ENCODE data around the gene ZSCAN22.

The ZSCAN22 gene

GRCh38 chr19:58304255-58304654 is 22.5 kb upstream of the ZSCAN22 start:
- Histone ChIP-seq H3K36me3 (replicated peaks) (peaks cover 35% of the 10 kb centered on the region), H3K27ac (no peak overlapping the region), H3K27me3 (replicated peaks) (no peaks in the 10 kb centered on the region), H3K4me3 (ENCODE audit: low read depth, low read length) (no peak overlapping the region)
- TF ChIP-seq CTCF (IDR thresholded peaks at IDR 0.05; ENCODE audit: low read depth, low read length, missing control alignments) = no peak
- in situ Hi-C loops (cut with HindIII; ENCODE audit: low pct_ligation_motif_present, low sequenced_read_pairs) = no loop called here
- DNase-seq = no peak

- no peak for DNase-seq
- Histone ChIP-seq H3K27me3 (replicated peaks) (no peaks in the 10 kb centered on the region), H3K27ac (peak overlapping the region; percentile 93), H3K4me3 (ENCODE audit: low read depth, low read length) (peak overlapping the region; percentile 98), H3K36me3 (replicated peaks) (peaks cover 35% of the 10 kb centered on the region)
- TF ChIP-seq CTCF (IDR thresholded peaks at IDR 0.05; ENCODE audit: low read depth, low read length, missing control alignments) = no peak
- in situ Hi-C loops (cut with HindIII; ENCODE audit: low pct_ligation_motif_present, low sequenced_read_pairs) = no loop called here
These were observed 22.1 kb upstream of the ZSCAN22 start for GRCh38 chr19:58304748-58305064.

- in situ Hi-C loops (cut with HindIII; ENCODE audit: low pct_ligation_motif_present, low sequenced_read_pairs) = no loop called here
- peak within 1 kb of the TSS; percentile 93 for H3K27ac ChIP-seq
- DNase-seq = peak; percentile 96
- peaks cover 35% of the 10 kb centered on the region for H3K36me3 ChIP-seq (replicated peaks)
- peak within 1 kb of the TSS; percentile 98 for H3K4me3 ChIP-seq (ENCODE audit: low read depth, low read length)
- H3K27me3 ChIP-seq (replicated peaks) = no peaks in the 10 kb centered on the region
- TF ChIP-seq CTCF (IDR thresholded peaks at IDR 0.05; ENCODE audit: low read depth, low read length, missing control alignments) = no peak
These were observed 21.5 kb upstream of the ZSCAN22 start, which contains the start of gene ERVK3-1 for GRCh38 chr19:58305065-58305931. Gene ERVK3-1, plus strand, starts transcription at chr19:58305377. Its CDS starts 6,792 bp downstream, at chr19:58312169.

GRCh38 chr19:58305932-58306323 is 20.9 kb upstream of the ZSCAN22 start:
- in situ Hi-C loops (cut with HindIII; ENCODE audit: low pct_ligation_motif_present, low sequenced_read_pairs) = no loop called here
- peak overlapping the region; percentile 93 for H3K27ac ChIP-seq
- no peaks in the 10 kb centered on the region for H3K27me3 ChIP-seq (replicated peaks)
- no peak for TF ChIP-seq CTCF (IDR thresholded peaks at IDR 0.05; ENCODE audit: low read depth, low read length, missing control alignments)
- H3K4me3 ChIP-seq (ENCODE audit: low read depth, low read length) = peak overlapping the region; percentile 98
- peaks cover 31% of the 10 kb centered on the region for H3K36me3 ChIP-seq (replicated peaks)
- DNase-seq = no peak

DNA sequence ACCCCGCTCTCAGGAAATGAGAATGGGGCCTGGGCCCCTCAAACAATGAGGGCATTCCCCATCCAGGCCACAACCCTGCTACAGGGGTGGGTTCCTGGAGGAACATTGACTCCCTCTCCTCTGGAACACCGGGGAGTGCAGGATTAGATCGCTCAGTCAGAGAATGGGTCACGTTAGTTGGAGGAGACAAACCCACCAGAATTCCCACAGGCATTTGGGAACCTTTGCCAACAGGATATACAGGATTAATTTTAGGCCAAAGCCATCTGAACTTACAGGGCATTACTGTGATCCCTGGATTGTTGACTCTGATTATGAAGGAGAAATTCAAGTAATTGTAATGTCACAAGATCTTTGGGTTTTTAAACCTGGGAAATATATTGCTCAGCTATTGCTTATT is 19.1 kb upstream of the ZSCAN22 start:
- TF ChIP-seq CTCF (IDR thresholded peaks at IDR 0.05; ENCODE audit: low read depth, low read length, missing control alignments) = no peak
- in situ Hi-C loops (cut with HindIII; ENCODE audit: low pct_ligation_motif_present, low sequenced_read_pairs) = no loop called here
- no peak for DNase-seq
- H3K4me3 ChIP-seq (ENCODE audit: low read depth, low read length) = no peak overlapping the region
- peaks cover 42% of the 10 kb centered on the region for H3K36me3 ChIP-seq (replicated peaks)
- no peaks in the 10 kb centered on the region for H3K27me3 ChIP-seq (replicated peaks)
- no peak overlapping the region for H3K27ac ChIP-seq

Data from brain microvascular endothelial cell (primary cell).